ENCODE results near the gene LMNTD2. TPM values are rescaled to one million over a fixed set of nuclear protein-coding genes. Genes with fewer than 3 reads are reported as not detected.
A peak's percentile ranks its signal among the peaks of the same experiment; 100 is the strongest.

Gene LMNTD2
- total and polyA plus RNA-seq, 2 of the 13 experiments (the other 11 are each of a cell fraction or from before 2014, with no cell fraction given): 1.1 to 3.1 TPM

DNA sequence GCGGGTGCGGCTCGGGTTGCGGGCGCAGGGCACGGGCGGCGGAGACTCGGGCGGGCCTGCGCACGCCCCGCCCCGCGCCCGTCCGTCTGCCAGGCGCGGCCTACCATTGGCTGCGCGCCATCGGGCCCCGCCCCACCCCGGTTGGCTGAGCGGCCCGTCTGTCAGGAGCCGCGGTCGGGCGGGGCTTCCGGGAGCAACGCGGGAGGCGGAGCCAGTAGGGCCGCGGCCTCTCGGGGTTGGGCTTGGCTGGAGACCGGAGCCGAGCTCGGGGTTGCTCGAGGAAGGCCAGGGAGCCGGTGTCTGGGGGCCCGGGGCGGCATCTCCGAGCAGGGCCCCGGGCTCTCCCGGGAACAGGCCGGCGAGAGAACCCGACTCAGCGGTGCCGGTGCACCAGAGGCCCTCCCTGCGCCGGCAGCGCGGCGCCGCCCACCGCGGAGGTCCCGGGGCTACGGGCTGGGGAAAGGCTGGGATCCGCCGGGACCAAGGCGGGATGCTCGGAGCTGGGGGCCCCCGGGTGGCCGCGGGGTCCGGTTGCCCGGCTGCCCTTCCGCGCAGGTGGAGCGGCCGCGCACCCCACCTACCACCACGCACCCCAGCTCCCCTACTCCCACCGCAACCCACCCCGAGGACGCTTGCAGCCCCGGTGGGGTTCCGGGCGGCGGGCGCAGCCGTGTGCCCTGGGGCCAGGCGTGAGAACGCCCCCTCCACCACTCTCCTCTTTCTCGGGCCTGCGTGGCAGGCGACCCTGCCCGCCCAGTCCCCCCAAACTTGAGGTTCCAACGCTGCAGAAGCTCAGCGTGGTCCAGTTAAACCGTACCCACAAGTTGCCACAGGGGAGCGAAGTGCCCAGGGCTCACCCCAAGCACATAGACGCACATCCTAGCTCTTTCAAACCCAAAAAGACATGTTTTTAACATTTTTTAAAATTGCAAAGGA is 24.8 kb downstream of the LMNTD2 start, which contains the start of gene HRAS (continued):
- TF ChIP-seq CTCF (CRISPR knock-in tag; IDR thresholded peaks at IDR 0.05) (no peak; the same call in 1 of the 2 replicates), ZNF776 (CRISPR knock-in tag; IDR thresholded peaks at IDR 0.05) (no peak), SATB2 (CRISPR knock-in tag; IDR thresholded peaks at IDR 0.05) (no peak), AKAP8 (CRISPR knock-in tag; IDR thresholded peaks at IDR 0.05) (0 out of 2 replicates have a peak, but pooled peaks have one; percentile 35), MEF2D (CRISPR knock-in tag; IDR thresholded peaks at IDR 0.05) (no peak), ZNF318 (CRISPR knock-in tag; IDR thresholded peaks at IDR 0.05) (no peak), SALL1 (CRISPR knock-in tag; IDR thresholded peaks at IDR 0.05) (peak; percentile 47), NR2F2 (IDR thresholded peaks at IDR 0.05; ENCODE audit: borderline replicate concordance, low read depth) (no peak), ZNF362 (CRISPR knock-in tag; IDR thresholded peaks at IDR 0.05; ENCODE audit: borderline replicate concordance) (no peak)
- TF ChIP-seq, protein P1, sequence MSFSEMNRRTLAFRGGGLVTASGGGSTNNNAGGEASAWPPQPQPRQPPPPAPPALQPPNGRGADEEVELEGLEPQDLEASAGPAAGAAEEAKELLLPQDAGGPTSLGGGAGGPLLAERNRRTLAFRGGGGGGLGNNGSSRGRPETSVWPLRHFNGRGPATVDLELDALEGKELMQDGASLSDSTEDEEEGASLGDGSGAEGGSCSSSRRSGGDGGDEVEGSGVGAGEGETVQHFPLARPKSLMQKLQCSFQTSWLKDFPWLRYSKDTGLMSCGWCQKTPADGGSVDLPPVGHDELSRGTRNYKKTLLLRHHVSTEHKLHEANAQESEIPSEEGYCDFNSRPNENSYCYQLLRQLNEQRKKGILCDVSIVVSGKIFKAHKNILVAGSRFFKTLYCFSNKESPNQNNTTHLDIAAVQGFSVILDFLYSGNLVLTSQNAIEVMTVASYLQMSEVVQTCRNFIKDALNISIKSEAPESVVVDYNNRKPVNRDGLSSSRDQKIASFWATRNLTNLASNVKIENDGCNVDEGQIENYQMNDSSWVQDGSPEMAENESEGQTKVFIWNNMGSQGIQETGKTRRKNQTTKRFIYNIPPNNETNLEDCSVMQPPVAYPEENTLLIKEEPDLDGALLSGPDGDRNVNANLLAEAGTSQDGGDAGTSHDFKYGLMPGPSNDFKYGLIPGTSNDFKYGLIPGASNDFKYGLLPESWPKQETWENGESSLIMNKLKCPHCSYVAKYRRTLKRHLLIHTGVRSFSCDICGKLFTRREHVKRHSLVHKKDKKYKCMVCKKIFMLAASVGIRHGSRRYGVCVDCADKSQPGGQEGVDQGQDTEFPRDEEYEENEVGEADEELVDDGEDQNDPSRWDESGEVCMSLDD (CRISPR knock-in tag; IDR thresholded peaks at IDR 0.05; ENCODE audit: borderline replicate concordance): peak; percentile 56; the same call in 1 of the 2 replicates
- TF ChIP-seq, protein P2, sequence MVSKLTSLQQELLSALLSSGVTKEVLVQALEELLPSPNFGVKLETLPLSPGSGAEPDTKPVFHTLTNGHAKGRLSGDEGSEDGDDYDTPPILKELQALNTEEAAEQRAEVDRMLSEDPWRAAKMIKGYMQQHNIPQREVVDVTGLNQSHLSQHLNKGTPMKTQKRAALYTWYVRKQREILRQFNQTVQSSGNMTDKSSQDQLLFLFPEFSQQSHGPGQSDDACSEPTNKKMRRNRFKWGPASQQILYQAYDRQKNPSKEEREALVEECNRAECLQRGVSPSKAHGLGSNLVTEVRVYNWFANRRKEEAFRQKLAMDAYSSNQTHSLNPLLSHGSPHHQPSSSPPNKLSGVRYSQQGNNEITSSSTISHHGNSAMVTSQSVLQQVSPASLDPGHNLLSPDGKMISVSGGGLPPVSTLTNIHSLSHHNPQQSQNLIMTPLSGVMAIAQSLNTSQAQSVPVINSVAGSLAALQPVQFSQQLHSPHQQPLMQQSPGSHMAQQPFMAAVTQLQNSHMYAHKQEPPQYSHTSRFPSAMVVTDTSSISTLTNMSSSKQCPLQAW (CRISPR knock-in tag; IDR thresholded peaks at IDR 0.05): no peak

Measured in HepG2 (cell line).